Mammary epithelial cell (primary cell): ENCODE data around the gene ALPI.

Experiments
- EZH2 ChIP-seq: IDR thresholded peaks from 2 replicates; pipeline ENCODE4 v1.6.1; 2012; ENCODE audit warnings: low read length, inconsistent platforms, borderline replicate concordance
- TF ChIP-seq, protein P1 (sequence below), 2 donors: IDR thresholded peaks in 1 of 2; conservative IDR thresholded peaks in 1 of 2; 2 replicates each; pipeline ENCODE4 v1.5.1; 2011 to 2012; ENCODE audit warnings: inconsistent platforms in 2 of 2, low read length in 2 of 2, mild to moderate bottlenecking in 2 of 2, control low read depth in 1 of 2, low read depth in 1 of 2; ENCODE audit not compliant: insufficient read depth in 1 of 2; ENCODE audit errors: extremely low read depth in 1 of 2

DNA sequence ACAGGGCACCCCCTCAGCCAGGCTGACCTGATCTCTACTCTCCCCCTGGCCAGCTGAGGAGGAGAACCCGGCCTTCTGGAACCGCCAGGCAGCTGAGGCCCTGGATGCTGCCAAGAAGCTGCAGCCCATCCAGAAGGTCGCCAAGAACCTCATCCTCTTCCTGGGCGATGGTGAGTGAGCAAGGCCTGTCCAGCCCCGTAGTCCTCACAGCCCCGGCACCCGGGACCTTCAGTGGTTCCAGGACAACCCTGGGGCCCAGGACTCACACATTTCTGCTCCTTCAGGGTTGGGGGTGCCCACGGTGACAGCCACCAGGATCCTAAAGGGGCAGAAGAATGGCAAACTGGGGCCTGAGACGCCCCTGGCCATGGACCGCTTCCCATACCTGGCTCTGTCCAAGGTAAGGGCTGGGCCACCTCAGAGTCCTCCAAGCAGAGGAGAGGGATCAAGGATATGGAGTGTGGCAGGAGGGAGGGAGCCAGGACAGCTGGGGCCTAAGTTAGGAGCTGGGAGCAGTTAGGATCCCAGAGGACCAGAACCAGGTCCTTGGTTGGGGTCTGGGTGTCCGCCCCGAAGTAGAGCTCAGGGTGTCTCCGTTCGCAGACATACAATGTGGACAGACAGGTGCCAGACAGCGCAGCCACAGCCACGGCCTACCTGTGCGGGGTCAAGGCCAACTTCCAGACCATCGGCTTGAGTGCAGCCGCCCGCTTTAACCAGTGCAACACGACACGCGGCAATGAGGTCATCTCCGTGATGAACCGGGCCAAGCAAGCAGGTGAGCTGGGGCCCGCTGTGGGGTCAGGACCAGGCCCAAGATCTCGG, 555 bp downstream of the ALPI start:
- TF ChIP-seq, protein P1, sequence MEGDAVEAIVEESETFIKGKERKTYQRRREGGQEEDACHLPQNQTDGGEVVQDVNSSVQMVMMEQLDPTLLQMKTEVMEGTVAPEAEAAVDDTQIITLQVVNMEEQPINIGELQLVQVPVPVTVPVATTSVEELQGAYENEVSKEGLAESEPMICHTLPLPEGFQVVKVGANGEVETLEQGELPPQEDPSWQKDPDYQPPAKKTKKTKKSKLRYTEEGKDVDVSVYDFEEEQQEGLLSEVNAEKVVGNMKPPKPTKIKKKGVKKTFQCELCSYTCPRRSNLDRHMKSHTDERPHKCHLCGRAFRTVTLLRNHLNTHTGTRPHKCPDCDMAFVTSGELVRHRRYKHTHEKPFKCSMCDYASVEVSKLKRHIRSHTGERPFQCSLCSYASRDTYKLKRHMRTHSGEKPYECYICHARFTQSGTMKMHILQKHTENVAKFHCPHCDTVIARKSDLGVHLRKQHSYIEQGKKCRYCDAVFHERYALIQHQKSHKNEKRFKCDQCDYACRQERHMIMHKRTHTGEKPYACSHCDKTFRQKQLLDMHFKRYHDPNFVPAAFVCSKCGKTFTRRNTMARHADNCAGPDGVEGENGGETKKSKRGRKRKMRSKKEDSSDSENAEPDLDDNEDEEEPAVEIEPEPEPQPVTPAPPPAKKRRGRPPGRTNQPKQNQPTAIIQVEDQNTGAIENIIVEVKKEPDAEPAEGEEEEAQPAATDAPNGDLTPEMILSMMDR (conservative IDR thresholded peaks at IDR 0.05 in 1 of 2, IDR thresholded peaks at IDR 0.05 in 1 of 2; ENCODE audit: extremely low read depth in 1 of 2, insufficient read depth in 1 of 2, low read depth in 1 of 2, low read length in 2 of 2), result no peak
- TF ChIP-seq EZH2, result no peak
